Measurements from ENCODE around the gene ZNF101.

The ZNF101 gene

GRCh38 chr19:19652482-19653295, 15.9 kb upstream of the ZNF101 start:
- ChIA-PET CTCF (interaction anchor here (1.3 kb wide), 1 partner anchor 9 kb away, joined by 4 read pairs; the partner anchor contains the start of gene GMIP), POLR2A (ENCODE audit: low non-redundant PET) (interaction anchor here (0.6 kb wide), 1 partner anchor 11 kb away, joined by 4 read pairs; no protein-coding TSS in a partner anchor)
- no peak for DNase-seq (ENCODE audit: low spot score)
- H3K27ac ChIP-seq: no peak overlapping the region
- TF ChIP-seq CTCF (conservative IDR thresholded peaks at IDR 0.05; ENCODE audit: low read depth): no peak

GRCh38 chr19:19653597-19654147, 15.0 kb upstream of the ZNF101 start:
- TF ChIP-seq CTCF (conservative IDR thresholded peaks at IDR 0.05; ENCODE audit: low read depth): no peak
- ChIA-PET CTCF (interaction anchor here (1.6 kb wide), 1 partner anchor 10 kb away, joined by 8 read pairs; the partner anchor contains the start of gene GMIP), POLR2A (ENCODE audit: low non-redundant PET) (interaction anchor here (0.5 kb wide), 1 partner anchor 15 kb away, joined by 5 read pairs; no protein-coding TSS in a partner anchor)
- H3K27ac ChIP-seq: no peak overlapping the region
- no peak for DNase-seq (ENCODE audit: low spot score)

- no peak overlapping the region for H3K27ac ChIP-seq
- TF ChIP-seq CTCF (conservative IDR thresholded peaks at IDR 0.05; ENCODE audit: low read depth): no peak
- DNase-seq (ENCODE audit: low spot score): no peak
- ChIA-PET POLR2A (ENCODE audit: low non-redundant PET) (interaction anchor here (0.5 kb wide), 1 partner anchor 16 kb away, joined by 5 read pairs; no protein-coding TSS in a partner anchor), CTCF (interaction anchor here (1.6 kb wide), 1 partner anchor 11 kb away, joined by 8 read pairs; the partner anchor contains the start of gene GMIP)
Observed at GRCh38 chr19:19654441-19654840, 14.2 kb upstream of the ZNF101 start.

- no peak overlapping the region for H3K27ac ChIP-seq
- TF ChIP-seq CTCF (conservative IDR thresholded peaks at IDR 0.05; ENCODE audit: low read depth): no peak
- ChIA-PET POLR2A (ENCODE audit: low non-redundant PET) (no interaction called here), CTCF (interaction anchor here (0.6 to 0.9 kb wide), 2 partner anchors 11 to 165 kb away, joined by 3 read pairs; no protein-coding TSS in a partner anchor)
- DNase-seq (ENCODE audit: low spot score): no peak
Observed at GRCh38 chr19:19655051-19655594, 13.5 kb upstream of the ZNF101 start.

GRCh38 chr19:19655641-19656343, 12.8 kb upstream of the ZNF101 start:
- no peak for TF ChIP-seq CTCF (conservative IDR thresholded peaks at IDR 0.05; ENCODE audit: low read depth)
- no peak for DNase-seq (ENCODE audit: low spot score)
- ChIA-PET CTCF (interaction anchor here (0.9 kb wide), 1 partner anchor 12 kb away, joined by 3 read pairs; no protein-coding TSS in a partner anchor), POLR2A (ENCODE audit: low non-redundant PET) (no interaction called here)
- H3K27ac ChIP-seq: no peak overlapping the region
